ENCODE data around the gene FRMPD4. TPM values are rescaled to one million over a fixed set of nuclear protein-coding genes. Genes with fewer than 3 reads are reported as not detected.

The FRMPD4 gene
- total RNA-seq, 1 donor from 2014 or later, result 0.08 TPM

GRCh38 chrX:12352922-12353321, 214.6 kb downstream of the FRMPD4 start:
- DNase-seq (ENCODE audit: low read depth), result no peak
- no peaks in the 10 kb centered on the region for H3K36me3 ChIP-seq (ENCODE audit: control insufficient read depth, insufficient read depth, low read length)
- no peaks in the 10 kb centered on the region for H3K27me3 ChIP-seq (ENCODE audit: control insufficient read depth, insufficient read depth, low read length)
- no peak for TF ChIP-seq CTCF (IDR thresholded peaks at IDR 0.05; ENCODE audit: insufficient read depth, low read length, poor library complexity, severe bottlenecking)
- H3K4me3 ChIP-seq (ENCODE audit: low read depth, low read length), result no peak overlapping the region

GRCh38 chrX:12360383-12360782, 222.1 kb downstream of the FRMPD4 start:
- TF ChIP-seq CTCF (IDR thresholded peaks at IDR 0.05; ENCODE audit: insufficient read depth, low read length, poor library complexity, severe bottlenecking), result no peak
- no peaks in the 10 kb centered on the region for H3K36me3 ChIP-seq (ENCODE audit: control insufficient read depth, insufficient read depth, low read length)
- H3K4me3 ChIP-seq (ENCODE audit: low read depth, low read length), result no peak overlapping the region
- no peaks in the 10 kb centered on the region for H3K27me3 ChIP-seq (ENCODE audit: control insufficient read depth, insufficient read depth, low read length)
- peak; percentile 23 for DNase-seq (ENCODE audit: low read depth)

- H3K4me3 ChIP-seq (ENCODE audit: low read depth, low read length), result no peak overlapping the region
- no peaks in the 10 kb centered on the region for H3K36me3 ChIP-seq (ENCODE audit: control insufficient read depth, insufficient read depth, low read length)
- no peak for DNase-seq (ENCODE audit: low read depth)
- no peak for TF ChIP-seq CTCF (IDR thresholded peaks at IDR 0.05; ENCODE audit: insufficient read depth, low read length, poor library complexity, severe bottlenecking)
- H3K27me3 ChIP-seq (ENCODE audit: control insufficient read depth, insufficient read depth, low read length), result no peaks in the 10 kb centered on the region
Observed at GRCh38 chrX:12360986-12361598, 222.8 kb downstream of the FRMPD4 start.

GRCh38 chrX:12363216-12363615, 224.9 kb downstream of the FRMPD4 start:
- Histone ChIP-seq H3K36me3 (ENCODE audit: control insufficient read depth, insufficient read depth, low read length) (no peaks in the 10 kb centered on the region), H3K4me3 (ENCODE audit: low read depth, low read length) (no peak overlapping the region), H3K27me3 (ENCODE audit: control insufficient read depth, insufficient read depth, low read length) (no peaks in the 10 kb centered on the region)
- TF ChIP-seq CTCF (IDR thresholded peaks at IDR 0.05; ENCODE audit: insufficient read depth, low read length, poor library complexity, severe bottlenecking), result no peak
- no peak for DNase-seq (ENCODE audit: low read depth)

- DNase-seq (ENCODE audit: low read depth), result no peak
- Histone ChIP-seq H3K36me3 (ENCODE audit: control insufficient read depth, insufficient read depth, low read length) (no peaks in the 10 kb centered on the region), H3K4me3 (ENCODE audit: low read depth, low read length) (no peak overlapping the region), H3K27me3 (ENCODE audit: control insufficient read depth, insufficient read depth, low read length) (no peaks in the 10 kb centered on the region)
- TF ChIP-seq CTCF (IDR thresholded peaks at IDR 0.05; ENCODE audit: insufficient read depth, low read length, poor library complexity, severe bottlenecking), result no peak
Observed at GRCh38 chrX:12366440-12366839, 228.2 kb downstream of the FRMPD4 start.

- H3K36me3 ChIP-seq (ENCODE audit: control insufficient read depth, insufficient read depth, low read length), result no peaks in the 10 kb centered on the region
- no peak for TF ChIP-seq CTCF (IDR thresholded peaks at IDR 0.05; ENCODE audit: insufficient read depth, low read length, poor library complexity, severe bottlenecking)
- no peak for DNase-seq (ENCODE audit: low read depth)
- no peaks in the 10 kb centered on the region for H3K27me3 ChIP-seq (ENCODE audit: control insufficient read depth, insufficient read depth, low read length)
- no peak overlapping the region for H3K4me3 ChIP-seq (ENCODE audit: low read depth, low read length)
Observed at GRCh38 chrX:12367254-12367653, 229.0 kb downstream of the FRMPD4 start.

All from kidney epithelial cell (primary cell).